Astrocyte of the cerebellum (primary cell): ENCODE measurements around the gene PDXK.

Experiments used
- DNase-seq: peaks from one replicate; pipeline ENCODE4 v3.0.0-alpha.2; 2011; ENCODE audit warnings: low read depth
- H3K4me3 ChIP-seq: 2 replicates; pipeline ENCODE4 v1.5.1; 2011; ENCODE audit warnings: mild to moderate bottlenecking, low read depth, low read length, moderate library complexity
- CTCF ChIP-seq: IDR thresholded peaks from 2 replicates; pipeline ENCODE4 v1.5.1; 2012; ENCODE audit warnings: low read length, low read depth, moderate library complexity, mild to moderate bottlenecking; ENCODE audit errors: missing control alignments
- in situ Hi-C: cut with HindIII; loops from 2 replicates; pipeline ENCODE4 v1.10.0; 2017; ENCODE audit warnings: low sequenced_read_pairs

The PDXK gene

GRCh38 chr21:43758811-43759210 is 39.9 kb downstream of the PDXK start:
- TF ChIP-seq CTCF = no peak
- in situ Hi-C loops = loop anchor here (25.0 kb wide), 1 partner anchor 103 kb away; the partner anchor contains the start of gene AGPAT3
- H3K4me3 ChIP-seq = no peak overlapping the region
- DNase-seq = no peak

- TF ChIP-seq CTCF = no peak
- in situ Hi-C loops = loop anchor here (25.0 kb wide), 1 partner anchor 103 kb away; the partner anchor contains the start of gene AGPAT3
Measured at GRCh38 chr21:43759651-43760050, 40.7 kb downstream of the PDXK start.

GRCh38 chr21:43760391-43760958 is 41.5 kb downstream of the PDXK start:
- DNase-seq = no peak
- TF ChIP-seq CTCF = no peak
- H3K4me3 ChIP-seq = no peak overlapping the region
- in situ Hi-C loops = loop anchor here (25.0 kb wide), 1 partner anchor 102 kb away; the partner anchor contains the start of gene AGPAT3

More at GRCh38 chr21:43759651-43760050, 40.7 kb downstream of the PDXK start:
- no peak overlapping the region for H3K4me3 ChIP-seq
- DNase-seq = no peak

- H3K4me3 ChIP-seq = no peak overlapping the region
- no peak for TF ChIP-seq CTCF
- in situ Hi-C loops = loop anchor here (25.0 kb wide), 1 partner anchor 100 kb away; the partner anchor contains the start of gene AGPAT3
- no peak for DNase-seq
Measured at GRCh38 chr21:43761886-43762285, 43.0 kb downstream of the PDXK start.

GRCh38 chr21:43762303-43763128 is 43.6 kb downstream of the PDXK start:
- DNase-seq = no peak
- in situ Hi-C loops = loop anchor here (25.0 kb wide), 1 partner anchor 100 kb away; the partner anchor contains the start of gene AGPAT3
- TF ChIP-seq CTCF = no peak
- no peak overlapping the region for H3K4me3 ChIP-seq

GRCh38 chr21:43763901-43764523 is 45.1 kb downstream of the PDXK start:
- in situ Hi-C loops = loop anchor here (25.0 kb wide), 1 partner anchor 98 kb away; the partner anchor contains the start of gene AGPAT3
- TF ChIP-seq CTCF = no peak
- H3K4me3 ChIP-seq = no peak overlapping the region
- no peak for DNase-seq
